ENCODE data around the gene FAM193B. TPM values are rescaled to one million over a fixed set of nuclear protein-coding genes. Genes with fewer than 3 reads are reported as not detected.

FAM193B gene
- total RNA-seq, 4 donors from 2014 or later: 77.1 to 205 (median 177) TPM

GRCh38 chr5:177545487-177546257, 8.7 kb downstream of the FAM193B start:
- peak in 1 of 3 donors; percentile 76 for DNase-seq

DNA sequence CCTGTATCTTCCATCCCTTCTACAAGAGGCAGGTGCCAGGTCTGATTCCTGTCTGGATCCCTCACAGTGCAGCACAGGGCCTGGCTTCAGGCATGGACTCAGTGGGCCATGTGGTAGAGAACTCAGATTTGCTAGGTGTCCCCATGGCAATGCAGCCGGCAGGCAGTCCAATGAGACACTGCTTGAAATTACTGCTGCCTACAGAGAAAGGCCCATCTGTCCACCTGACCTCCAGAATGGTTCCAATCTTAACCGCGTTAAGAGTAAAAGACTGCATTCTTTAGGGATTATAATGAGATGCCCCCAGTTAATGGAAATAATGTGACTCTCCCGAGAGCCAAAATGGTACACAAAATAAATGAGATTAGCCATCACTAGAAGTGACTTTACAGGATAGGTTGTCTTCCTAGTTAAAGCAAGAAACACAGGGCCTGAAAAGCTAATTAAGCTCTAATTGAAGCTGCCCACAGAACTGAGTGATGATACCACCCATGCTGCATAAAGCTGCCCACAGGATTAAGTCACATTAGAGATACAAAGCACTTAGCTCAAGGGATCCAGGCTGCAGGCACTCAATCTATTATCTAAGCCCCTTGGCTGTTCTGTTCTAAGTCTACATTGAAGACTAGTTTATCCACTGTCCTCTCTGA, 11.4 kb downstream of the FAM193B start:
- H3K4me3 ChIP-seq: no peak overlapping the region
- H3K4me1 ChIP-seq: peaks cover 0 to 20% (median 0%) of the 10 kb centered on the region in 4 donors
- no peaks in the 10 kb centered on the region for H3K9me3 ChIP-seq
- no peaks in the 10 kb centered on the region for H3K27me3 ChIP-seq
- no peak overlapping the region for H3K27ac ChIP-seq
- peaks cover 0 to 10% (median 0%) of the 10 kb centered on the region in 3 donors for H3K36me3 ChIP-seq
- DNase-seq: no peak
- TF ChIP-seq, protein P1, sequence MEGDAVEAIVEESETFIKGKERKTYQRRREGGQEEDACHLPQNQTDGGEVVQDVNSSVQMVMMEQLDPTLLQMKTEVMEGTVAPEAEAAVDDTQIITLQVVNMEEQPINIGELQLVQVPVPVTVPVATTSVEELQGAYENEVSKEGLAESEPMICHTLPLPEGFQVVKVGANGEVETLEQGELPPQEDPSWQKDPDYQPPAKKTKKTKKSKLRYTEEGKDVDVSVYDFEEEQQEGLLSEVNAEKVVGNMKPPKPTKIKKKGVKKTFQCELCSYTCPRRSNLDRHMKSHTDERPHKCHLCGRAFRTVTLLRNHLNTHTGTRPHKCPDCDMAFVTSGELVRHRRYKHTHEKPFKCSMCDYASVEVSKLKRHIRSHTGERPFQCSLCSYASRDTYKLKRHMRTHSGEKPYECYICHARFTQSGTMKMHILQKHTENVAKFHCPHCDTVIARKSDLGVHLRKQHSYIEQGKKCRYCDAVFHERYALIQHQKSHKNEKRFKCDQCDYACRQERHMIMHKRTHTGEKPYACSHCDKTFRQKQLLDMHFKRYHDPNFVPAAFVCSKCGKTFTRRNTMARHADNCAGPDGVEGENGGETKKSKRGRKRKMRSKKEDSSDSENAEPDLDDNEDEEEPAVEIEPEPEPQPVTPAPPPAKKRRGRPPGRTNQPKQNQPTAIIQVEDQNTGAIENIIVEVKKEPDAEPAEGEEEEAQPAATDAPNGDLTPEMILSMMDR (IDR thresholded peaks at IDR 0.05): no peak
- no peak for TF ChIP-seq POLR2A (IDR thresholded peaks at IDR 0.05)

More at GRCh38 chr5:177545487-177546257, 8.7 kb downstream of the FAM193B start:
- Histone ChIP-seq H3K36me3 (no peaks in the 10 kb centered on the region), H3K4me3 (no peak overlapping the region), H3K27me3 (no peaks in the 10 kb centered on the region), H3K9me3 (no peaks in the 10 kb centered on the region), H3K27ac (peak overlapping the region; percentile 33 to 80 (median 68)), H3K4me1 (peaks cover 0 to 18% (median 0%) of the 10 kb centered on the region in 4 donors)
- no peak for TF ChIP-seq POLR2A (IDR thresholded peaks at IDR 0.05)
- TF ChIP-seq, protein P1 (IDR thresholded peaks at IDR 0.05): no peak

DNA sequence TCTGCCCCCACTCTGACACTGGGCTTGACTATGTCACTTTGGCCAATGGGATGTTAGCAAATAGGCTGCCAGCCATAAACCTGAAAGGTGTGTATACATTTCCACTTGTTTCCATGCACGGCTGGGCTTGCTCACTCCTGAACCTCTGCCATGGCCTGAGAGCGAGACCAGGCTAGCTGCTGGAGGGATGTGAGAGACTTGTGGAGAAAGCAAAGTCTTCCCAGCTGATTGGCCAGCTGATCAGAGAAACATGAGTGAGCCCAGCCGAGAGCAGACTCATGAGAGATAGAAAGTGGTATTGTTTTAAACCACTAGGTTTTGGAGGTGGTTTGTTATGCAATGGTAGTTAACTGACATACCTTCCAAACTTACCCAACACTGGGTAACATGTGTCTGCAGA, 13.9 kb downstream of the FAM193B start:
- H3K4me3 ChIP-seq: no peak overlapping the region
- H3K9me3 ChIP-seq: no peaks in the 10 kb centered on the region
- no peak overlapping the region for H3K27ac ChIP-seq
- no peaks in the 10 kb centered on the region for H3K27me3 ChIP-seq
- TF ChIP-seq, protein P1 (IDR thresholded peaks at IDR 0.05): no peak
- no peak for TF ChIP-seq POLR2A (IDR thresholded peaks at IDR 0.05)
- DNase-seq: no peak
- H3K36me3 ChIP-seq: peaks cover 0 to 34% (median 0%) of the 10 kb centered on the region in 3 donors
- H3K4me1 ChIP-seq: peaks cover 0 to 22% (median 0%) of the 10 kb centered on the region in 4 donors

GRCh38 chr5:177539411-177539810, 15.0 kb downstream of the FAM193B start:
- peaks cover 0 to 22% (median 0%) of the 10 kb centered on the region in 4 donors for H3K4me1 ChIP-seq
- H3K27ac ChIP-seq: no peak overlapping the region
- no peak overlapping the region for H3K4me3 ChIP-seq
- peaks cover 0 to 44% (median 0%) of the 10 kb centered on the region in 3 donors for H3K36me3 ChIP-seq
- TF ChIP-seq, protein P1 (IDR thresholded peaks at IDR 0.05): no peak
- TF ChIP-seq POLR2A (IDR thresholded peaks at IDR 0.05): no peak
- no peak for DNase-seq
- H3K9me3 ChIP-seq: no peaks in the 10 kb centered on the region
- H3K27me3 ChIP-seq: no peaks in the 10 kb centered on the region

DNA sequence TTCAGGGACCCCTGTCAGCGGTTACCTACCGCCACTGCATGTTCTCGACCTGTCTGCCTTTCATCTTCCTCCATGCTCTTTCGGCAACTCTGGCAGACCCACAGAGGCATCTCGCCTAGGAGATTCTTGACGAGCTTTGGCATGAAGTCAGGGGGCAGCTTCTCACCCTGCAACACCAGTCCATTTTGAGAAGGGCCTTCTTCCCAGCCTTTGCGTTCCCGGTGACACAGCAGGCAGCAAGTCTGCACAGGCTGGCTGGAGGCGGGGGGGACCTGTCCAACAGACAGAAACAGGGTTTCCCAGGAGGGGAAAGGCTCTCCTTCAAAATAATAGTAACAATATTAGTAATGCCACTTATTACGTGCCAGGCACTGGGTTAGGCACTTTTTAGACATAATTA, 15.5 kb downstream of the FAM193B start:
- Histone ChIP-seq H3K9me3 (no peaks in the 10 kb centered on the region), H3K27me3 (no peaks in the 10 kb centered on the region), H3K36me3 (peaks cover 0 to 47% (median 0%) of the 10 kb centered on the region in 3 donors), H3K4me1 (peaks cover 0 to 22% (median 0%) of the 10 kb centered on the region in 4 donors), H3K27ac (no peak overlapping the region), H3K4me3 (no peak overlapping the region)
- DNase-seq: no peak
- TF ChIP-seq, protein P1 (IDR thresholded peaks at IDR 0.05): no peak
- no peak for TF ChIP-seq POLR2A (IDR thresholded peaks at IDR 0.05)

Data from Peyer's patch (tissue), 4 donors.